Measurements from ENCODE around the gene ENTREP1.

ENTREP1 gene

GRCh38 chr9:69364510-69365150 is 39.6 kb downstream of the ENTREP1 start:
- no peak for DNase-seq (ENCODE audit: low read depth in 1 of 2, low spot score in 1 of 2)

- no peak for DNase-seq (ENCODE audit: low read depth in 1 of 2, low spot score in 1 of 2)
Measured at GRCh38 chr9:69370430-69370829, 45.4 kb downstream of the ENTREP1 start.

- DNase-seq (ENCODE audit: low read depth in 1 of 2, low spot score in 1 of 2) = no peak
Measured at GRCh38 chr9:69371001-69371400, 46.0 kb downstream of the ENTREP1 start.

- DNase-seq (ENCODE audit: low read depth in 1 of 2, low spot score in 1 of 2) = no peak
Measured at GRCh38 chr9:69376651-69377050, 51.6 kb downstream of the ENTREP1 start.

GRCh38 chr9:69377291-69377690 is 52.3 kb downstream of the ENTREP1 start:
- no peak for DNase-seq (ENCODE audit: low read depth in 1 of 2, low spot score in 1 of 2)

- DNase-seq (ENCODE audit: low read depth in 1 of 2, low spot score in 1 of 2) = no peak
Measured at GRCh38 chr9:69377981-69378380, 53.0 kb downstream of the ENTREP1 start.

- DNase-seq (ENCODE audit: low read depth in 1 of 2, low spot score in 1 of 2) = no peak
Measured at GRCh38 chr9:69379270-69379982, 54.4 kb downstream of the ENTREP1 start.

GRCh38 chr9:69380301-69380700 is 55.3 kb downstream of the ENTREP1 start:
- no peak for DNase-seq (ENCODE audit: low read depth in 1 of 2, low spot score in 1 of 2)

- DNase-seq (ENCODE audit: low read depth in 1 of 2, low spot score in 1 of 2) = no peak
Measured at GRCh38 chr9:69380811-69381210, 55.8 kb downstream of the ENTREP1 start.

- no peak for DNase-seq (ENCODE audit: low read depth in 1 of 2, low spot score in 1 of 2)
Measured at GRCh38 chr9:69382135-69382534, 57.1 kb downstream of the ENTREP1 start.

- DNase-seq (ENCODE audit: low read depth in 1 of 2, low spot score in 1 of 2) = no peak
Measured at GRCh38 chr9:69385581-69386033, 60.6 kb downstream of the ENTREP1 start.

- no peak for DNase-seq (ENCODE audit: low read depth in 1 of 2, low spot score in 1 of 2)
Measured at GRCh38 chr9:69386651-69387050, 61.6 kb downstream of the ENTREP1 start.

- no peak for DNase-seq (ENCODE audit: low read depth in 1 of 2, low spot score in 1 of 2)
Measured at GRCh38 chr9:69388596-69388995, 63.6 kb downstream of the ENTREP1 start.

- no peak for DNase-seq (ENCODE audit: low read depth in 1 of 2, low spot score in 1 of 2)
Measured at GRCh38 chr9:69389437-69389995, 64.5 kb downstream of the ENTREP1 start.

GRCh38 chr9:69391487-69391886 is 66.5 kb downstream of the ENTREP1 start:
- DNase-seq (ENCODE audit: low read depth in 1 of 2, low spot score in 1 of 2) = no peak

- DNase-seq (ENCODE audit: low read depth in 1 of 2, low spot score in 1 of 2) = no peak
Measured at GRCh38 chr9:69391946-69392345, 66.9 kb downstream of the ENTREP1 start.

GRCh38 chr9:69392826-69393225 is 67.8 kb downstream of the ENTREP1 start:
- DNase-seq (ENCODE audit: low read depth in 1 of 2, low spot score in 1 of 2) = no peak

GRCh38 chr9:69393425-69393824 is 68.4 kb downstream of the ENTREP1 start:
- no peak for DNase-seq (ENCODE audit: low read depth in 1 of 2, low spot score in 1 of 2)

- DNase-seq (ENCODE audit: low read depth in 1 of 2, low spot score in 1 of 2) = no peak
Measured at GRCh38 chr9:69395718-69396117, 70.7 kb downstream of the ENTREP1 start.

- DNase-seq (ENCODE audit: low read depth in 1 of 2, low spot score in 1 of 2) = no peak
Measured at GRCh38 chr9:69396759-69397158, 71.7 kb downstream of the ENTREP1 start.

- DNase-seq (ENCODE audit: low read depth in 1 of 2, low spot score in 1 of 2) = no peak
Measured at GRCh38 chr9:69397384-69398214, 72.6 kb downstream of the ENTREP1 start.

- no peak for DNase-seq (ENCODE audit: low read depth in 1 of 2, low spot score in 1 of 2)
Measured at GRCh38 chr9:69400470-69400869, 75.5 kb downstream of the ENTREP1 start.

Data from stimulated activated CD4-positive, alpha-beta T cell treated with anti-CD3 and anti-CD28 coated beads, Interleukin-15, amount 100 ng/mL, for 1 hour (primary cell).